Left kidney (tissue), 2 donors: ENCODE results near the gene RRM2. TPM values are rescaled to one million over a fixed set of nuclear protein-coding genes. Genes with fewer than 3 reads are reported as not detected.

Experiments used
- DNase-seq: peaks from one replicate; pipeline ENCODE4 v3.0.0-alpha.2; 2013
- polyA plus RNA-seq: library from polyadenylated mRNA; unstranded; fragments of 120-200 nt; gene quantifications from one replicate; pipeline ENCODE4 v1.2.1, GENCODE V29; 2013; ENCODE audit not compliant: insufficient read length

RRM2 gene
- polyA plus RNA-seq, 1 donor = 83.6 TPM

DNA sequence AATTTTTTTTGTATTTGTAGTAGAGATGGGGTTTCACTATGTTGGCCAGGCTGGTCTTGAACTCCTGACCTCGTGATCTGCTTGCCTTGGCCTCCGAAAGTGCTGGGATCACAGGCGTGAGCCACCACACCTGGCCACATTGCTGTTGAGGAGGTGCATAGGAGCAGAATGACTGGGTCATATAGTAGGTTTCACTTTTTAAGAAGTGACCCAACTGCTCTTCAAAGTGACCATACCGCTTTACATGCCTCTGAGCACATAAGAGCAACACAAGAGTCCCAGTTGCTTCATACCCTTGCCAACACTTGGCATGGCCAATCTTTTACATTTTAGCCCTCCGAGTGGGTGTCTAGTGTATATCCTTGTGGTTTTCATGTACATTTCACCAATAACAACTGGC is 28.9 kb downstream of the RRM2 start:
- DNase-seq = no peak

DNA sequence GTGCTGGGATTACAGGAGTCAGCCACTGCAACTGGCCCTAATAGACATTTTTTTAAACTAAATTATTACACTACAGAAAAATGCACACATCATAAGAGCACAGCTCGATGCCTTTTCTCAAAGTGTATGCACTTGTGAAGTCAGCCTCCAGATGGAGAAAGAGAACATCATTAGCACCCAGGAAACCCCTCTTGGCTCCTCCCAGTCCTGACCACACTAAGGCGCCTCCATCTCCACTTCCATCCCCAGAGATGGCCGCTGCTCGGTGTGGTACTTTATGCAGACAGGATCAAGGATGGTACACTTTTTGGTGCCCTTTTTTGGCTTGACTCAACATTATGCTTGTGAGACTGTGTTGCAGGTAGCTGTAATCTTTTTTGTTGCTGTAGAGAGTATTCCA is 34.8 kb downstream of the RRM2 start:
- no peak for DNase-seq

DNA sequence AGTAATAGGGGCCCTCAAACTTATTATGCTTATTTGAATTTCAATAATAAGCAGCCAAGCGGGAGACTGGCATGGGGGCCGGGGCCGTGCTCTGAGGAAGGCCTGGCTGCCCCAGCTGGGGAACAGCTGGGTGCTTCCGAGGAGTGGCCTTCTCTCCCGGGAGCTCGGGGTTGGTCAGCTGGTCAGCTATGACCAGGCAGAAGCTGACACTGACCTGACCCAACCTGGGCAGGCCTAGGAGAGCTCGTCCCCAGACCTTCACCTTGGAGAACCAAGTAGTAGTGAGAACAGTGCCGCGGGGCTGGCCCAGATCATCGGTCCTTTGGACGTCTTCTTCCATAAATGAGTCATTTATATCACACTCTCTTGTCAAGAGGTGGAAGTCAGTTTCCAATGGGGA is 36.1 kb downstream of the RRM2 start:
- no peak for DNase-seq

DNA sequence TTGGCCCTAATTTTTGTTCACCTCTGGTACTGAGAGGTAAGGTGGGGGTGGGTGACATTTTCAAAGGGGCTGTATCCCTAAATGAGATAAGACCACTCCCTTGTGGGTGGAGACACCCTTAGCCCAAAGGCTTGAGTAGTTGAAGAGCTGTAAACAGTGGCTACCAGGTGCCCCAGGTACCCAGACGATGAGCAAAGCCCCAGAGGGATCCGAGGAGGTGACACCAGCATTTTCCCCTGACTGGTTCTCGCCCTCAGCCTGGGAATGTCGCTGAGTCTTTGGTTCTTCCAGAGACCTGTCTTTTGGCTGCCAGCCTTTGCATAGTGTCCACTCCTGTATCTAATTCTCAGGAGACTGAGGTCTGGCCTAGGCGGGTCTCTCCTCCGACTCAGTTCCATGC is 36.5 kb downstream of the RRM2 start:
- DNase-seq = no peak

DNA sequence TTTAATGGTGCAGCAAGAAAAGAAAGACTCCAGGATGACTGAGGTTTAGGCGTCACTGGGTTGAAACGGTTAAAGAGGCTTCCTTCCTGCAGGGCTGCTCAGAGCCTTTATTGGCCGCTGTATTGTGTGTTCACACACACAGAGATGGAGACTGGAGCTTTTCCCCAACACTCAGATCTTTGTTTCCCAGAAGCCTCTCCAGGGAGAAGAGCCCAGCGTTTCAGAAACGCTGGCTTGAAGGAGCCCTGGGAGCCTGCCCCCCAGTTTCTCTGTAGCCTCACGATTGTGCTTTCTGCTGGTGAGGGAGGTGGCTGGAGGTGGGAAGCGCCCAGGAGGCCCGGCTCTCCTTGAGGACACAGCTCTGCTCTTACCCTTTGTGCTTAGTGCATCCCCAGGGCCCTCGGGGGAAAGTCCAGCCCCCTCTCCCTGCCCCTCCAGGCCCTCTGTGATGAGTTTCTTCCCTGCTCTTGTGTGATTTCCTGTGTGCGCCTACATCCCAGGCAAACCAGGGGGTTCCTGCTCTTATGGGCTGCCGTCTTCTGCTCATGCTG is 37.1 kb downstream of the RRM2 start:
- no peak for DNase-seq

DNA sequence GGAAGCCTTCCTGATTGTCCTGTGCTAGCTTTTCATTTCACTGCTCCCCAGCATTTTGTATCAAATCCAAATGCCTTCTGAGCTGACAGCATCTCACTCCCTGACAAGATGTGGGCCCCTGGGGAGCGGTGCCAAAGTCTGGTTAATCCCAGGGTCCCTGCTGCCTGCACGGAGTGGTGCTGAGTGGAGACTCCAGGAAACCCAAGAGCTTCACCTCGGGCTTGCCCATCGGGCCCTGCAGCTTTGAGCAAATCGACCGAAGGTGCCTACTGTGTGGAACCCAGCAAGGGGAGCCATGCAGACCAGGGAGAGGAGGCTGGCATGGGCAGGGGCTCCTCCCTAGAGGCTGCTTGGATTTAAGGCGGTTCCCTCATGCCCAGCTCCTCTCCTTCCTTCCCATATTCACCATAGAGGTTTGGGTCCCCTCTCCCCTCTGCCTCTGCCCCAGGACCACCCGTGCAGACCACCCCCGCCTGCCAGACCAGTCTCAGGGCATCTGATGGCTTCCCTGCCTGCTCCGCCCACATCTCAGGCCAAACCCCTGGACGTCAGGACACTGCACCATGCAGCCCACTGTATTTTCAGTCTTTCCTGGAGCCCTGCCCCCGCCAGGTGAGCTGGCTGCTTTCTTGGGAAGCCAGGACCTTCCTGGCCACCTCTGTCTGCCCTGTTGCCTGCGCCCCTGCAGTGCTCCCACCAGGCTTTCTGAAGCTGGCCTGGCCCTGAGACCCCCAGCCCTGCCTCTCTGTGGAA is 37.8 kb downstream of the RRM2 start:
- DNase-seq = no peak

DNA sequence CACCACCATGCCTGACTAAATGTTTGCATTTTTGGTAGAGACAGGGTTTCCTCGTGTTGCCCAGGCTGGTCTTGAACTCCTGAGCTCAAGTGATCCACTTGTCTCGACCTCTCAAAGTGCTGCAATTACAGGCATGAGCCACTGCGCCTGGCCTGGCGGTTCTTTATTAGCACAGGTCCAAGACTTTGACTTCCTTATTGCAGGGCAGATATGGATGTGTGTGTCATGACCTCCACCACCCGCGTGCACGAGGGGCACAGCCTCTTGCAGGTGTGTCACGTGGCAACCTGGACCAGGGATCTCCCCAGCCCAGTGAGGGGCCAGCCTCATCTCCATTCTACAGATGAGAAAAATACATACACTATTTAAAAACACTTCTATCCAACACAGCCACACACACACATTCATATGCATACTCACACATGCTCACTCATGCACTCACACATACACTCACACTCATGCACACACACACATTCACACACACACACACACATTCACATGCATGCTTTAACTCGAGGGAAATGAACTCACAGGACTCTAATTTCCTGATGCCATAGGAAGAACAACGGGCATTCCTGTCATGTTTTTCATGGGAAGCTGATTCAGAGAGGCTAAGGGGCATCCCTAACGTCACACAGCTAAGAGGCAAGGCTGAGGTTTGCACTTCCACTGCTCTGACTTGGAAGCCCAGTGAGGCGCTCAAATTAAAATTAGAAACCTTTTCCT is 38.8 kb downstream of the RRM2 start:
- no peak for DNase-seq

DNA sequence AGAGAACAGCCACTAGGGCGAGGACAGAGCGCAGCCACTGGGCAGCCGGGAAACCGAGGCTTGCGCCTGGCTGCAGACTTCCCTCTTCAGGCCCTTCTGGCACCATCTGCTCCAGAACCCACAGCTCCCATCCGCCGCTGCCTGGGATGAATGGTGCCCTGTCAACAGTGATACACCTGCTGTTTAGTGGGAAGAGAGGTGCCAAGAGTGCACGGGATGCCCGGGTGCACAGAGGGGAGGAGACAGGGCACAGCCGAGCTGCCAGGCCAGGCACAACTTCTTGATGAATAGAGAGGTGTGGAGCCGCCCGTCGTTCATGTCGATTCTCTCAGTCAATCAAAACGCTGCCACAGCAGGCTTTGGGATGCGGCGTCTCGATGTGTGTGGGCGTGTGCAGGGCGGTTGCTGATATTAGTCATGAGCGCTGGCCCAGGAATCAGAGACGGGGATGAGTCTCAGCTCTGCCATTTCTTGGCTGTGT is 39.5 kb downstream of the RRM2 start:
- DNase-seq = no peak

DNA sequence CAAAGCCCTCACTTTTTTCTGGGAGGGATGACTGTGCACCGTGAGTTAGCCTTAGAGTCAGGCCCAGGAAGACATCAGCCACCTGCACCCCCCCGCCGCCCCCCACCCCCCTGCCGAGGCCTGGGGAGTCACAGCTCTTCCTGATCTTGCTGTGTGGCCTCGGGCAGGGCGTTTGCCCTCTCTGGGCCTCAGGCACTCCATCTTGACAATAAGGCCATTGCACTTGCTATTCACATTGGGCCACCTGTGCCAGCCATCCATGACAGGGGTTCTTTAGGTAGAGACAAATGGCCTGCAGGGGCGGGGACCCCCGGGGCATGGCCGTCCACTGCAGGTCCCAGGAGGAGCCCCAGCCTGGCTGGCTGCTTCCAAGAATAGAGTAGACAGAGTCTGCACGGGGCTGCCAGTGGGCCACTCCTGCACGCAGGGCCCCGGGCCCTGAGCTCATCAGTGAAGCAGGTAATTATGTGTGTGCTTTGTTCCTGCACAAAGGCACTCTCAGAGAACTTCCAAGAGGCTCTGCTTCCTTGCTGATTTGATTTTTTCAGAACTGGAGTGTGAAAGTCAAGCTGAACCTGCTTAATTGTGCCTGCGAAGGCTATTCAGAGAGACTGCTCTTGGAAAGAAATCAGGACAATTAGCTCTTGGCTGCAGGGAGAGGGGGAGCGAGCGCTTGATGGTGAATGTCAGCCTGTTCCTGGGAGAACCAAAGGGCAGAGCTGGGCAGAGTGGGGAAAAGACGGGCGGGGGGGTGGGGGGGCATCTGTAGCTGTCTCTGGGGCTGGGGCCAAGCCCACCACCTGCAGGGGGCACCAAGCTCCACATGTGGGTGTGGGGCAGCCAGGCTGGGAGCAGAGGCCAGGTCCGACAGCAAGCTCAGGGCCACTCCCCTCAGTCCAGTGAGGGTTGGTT is 40.3 kb downstream of the RRM2 start:
- no peak for DNase-seq

DNA sequence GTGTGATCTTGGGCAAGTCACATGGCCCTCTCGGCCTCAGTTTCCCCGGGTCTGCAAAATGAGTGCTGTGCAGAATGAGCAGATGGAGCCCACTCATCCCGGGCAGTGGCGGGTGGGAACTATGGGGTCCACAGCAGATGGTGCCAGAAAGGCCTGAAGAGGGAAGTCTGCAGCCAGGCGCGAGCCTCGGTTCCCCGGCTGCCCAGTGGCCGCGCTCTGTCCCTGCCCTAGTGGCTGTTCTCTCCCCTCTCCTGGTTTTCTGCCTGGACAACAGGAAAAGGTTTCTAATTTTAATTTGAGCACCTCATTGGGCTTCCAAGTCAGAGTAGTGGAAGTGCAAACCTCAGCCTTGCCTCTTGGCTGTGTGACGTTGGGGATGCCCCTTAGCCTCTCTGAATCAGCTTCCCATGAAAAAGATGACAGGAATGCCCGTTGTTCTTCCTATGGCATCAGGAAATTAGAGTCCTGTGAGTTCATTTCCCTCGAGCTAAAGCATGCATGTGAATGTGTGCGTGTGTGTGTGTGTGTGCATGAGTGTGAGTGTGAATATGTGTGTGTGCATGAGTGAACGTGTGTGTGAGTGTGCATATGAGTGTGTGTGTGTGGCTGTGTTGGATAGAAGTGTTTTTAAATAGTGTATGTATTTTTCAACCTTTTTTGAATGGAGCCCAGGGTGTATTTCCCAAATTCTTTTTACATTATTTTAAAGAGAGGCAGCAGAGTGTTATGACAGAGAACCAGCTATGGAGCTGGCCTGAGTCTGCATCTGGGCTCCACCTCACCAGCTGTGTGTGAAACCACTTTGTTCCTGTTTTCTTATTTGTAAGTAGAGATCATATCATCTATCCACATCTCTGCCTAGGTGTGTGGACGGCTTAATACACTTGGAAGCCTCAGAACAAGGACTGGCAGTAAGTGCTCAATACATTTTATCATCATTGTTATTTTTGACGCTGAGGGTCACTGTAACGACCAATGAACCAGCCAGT is 41.3 kb downstream of the RRM2 start:
- no peak for DNase-seq

DNA sequence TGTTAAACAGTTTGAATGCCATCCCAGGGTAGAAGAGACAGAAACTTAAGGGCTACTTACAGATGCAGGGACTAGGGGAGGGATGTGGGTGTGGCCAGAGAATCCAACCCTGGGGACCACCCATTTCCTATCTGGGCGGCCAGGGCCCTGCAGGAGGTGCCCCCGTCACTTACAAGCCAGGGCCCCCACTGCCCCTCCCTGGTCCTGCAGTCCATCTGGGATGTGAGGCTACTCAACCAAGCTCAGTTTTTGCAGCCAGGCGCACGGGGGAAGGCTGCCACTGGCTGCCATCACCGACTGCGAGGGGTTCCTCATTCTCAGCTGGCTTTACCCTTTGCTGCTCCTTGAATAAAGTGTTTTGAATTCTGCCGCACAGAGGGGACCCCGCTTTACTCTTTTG is 42.1 kb downstream of the RRM2 start:
- DNase-seq = no peak

DNA sequence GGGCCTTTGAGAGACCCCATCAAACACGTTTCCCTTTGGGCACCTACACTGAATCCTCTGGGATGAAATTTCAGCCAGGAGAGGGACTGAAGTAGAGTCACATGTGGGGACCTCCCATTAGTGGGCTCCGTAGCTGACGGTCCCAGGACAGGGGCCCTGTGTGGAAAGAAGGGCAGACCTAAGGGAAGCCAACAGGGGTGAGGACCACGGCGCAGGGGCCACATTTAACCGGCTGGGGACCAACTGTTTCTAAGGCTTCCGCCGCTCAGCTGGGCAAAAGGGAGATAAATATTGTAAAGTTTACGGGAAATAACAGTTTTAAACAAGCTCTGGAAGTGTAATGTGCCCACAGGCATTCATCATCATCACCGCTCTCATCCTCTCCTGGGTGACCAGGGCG is 42.7 kb downstream of the RRM2 start:
- no peak for DNase-seq

DNA sequence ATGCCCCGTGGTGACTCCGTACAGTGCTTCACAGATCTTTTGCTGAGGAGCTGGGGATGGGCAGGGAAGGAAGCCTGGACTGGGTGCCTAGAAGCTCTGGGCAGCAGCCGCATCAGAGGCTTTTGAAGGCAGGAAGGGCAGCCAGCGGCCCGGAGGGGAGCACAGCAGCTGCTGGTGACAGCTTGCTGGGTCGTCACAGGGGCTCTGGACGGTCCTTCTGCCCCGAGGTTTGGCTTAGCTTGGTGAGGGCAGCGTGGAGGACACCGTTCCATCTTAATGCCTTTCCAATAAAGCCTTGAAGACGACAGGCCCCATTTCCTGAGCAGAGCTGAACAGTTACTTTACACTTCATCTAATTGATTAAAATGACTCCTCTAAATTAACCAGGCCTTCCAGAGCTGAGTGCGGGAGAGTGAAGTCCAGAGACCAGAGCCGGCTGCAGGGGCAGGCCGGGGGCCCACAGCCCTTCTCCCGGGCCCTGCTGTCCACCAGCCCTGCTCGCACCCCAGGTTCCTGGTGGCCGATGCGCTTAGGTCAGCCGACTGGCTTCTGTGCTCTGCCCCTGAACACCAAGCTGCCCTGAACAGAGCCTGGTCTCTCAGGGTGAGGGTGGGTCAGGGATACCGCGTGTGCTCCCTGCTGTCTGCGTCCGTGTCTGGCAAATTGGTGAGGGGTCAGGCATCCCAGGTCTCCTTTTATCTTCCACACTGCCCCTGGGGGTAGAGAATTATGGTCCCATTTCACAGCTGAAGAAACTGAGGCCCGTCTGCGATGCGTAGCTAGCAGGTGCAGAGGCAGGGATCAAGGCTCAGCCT is 43.5 kb downstream of the RRM2 start:
- no peak for DNase-seq

DNA sequence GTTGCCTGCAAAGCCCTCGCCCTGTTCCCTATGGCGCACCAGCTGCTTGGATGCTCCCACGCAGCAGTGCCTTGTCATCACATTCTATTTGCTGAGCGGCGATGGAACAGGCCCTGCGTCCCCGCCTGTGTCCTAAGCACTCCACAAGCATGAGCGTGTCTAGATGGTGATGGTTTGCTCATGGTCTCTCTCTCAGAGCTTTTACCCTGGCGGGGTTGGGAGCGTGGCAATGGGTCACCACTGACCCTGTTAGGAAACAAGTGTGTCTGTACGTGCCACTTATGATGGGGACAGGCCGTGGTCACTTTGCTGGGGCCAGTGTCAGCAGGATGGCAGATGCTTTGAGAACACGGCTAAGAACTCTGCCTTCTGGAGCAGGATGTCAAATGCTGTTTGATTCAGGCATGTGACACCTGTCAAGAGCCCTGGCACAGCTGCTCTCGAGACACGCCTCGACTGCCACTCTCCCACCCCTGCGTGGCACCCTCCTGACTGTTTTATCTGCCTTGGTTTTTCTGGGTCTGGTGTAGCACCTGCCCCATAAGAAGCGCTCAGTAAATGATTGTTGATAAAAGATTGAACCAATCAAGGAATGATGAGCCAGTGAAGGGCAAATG is 44.2 kb downstream of the RRM2 start:
- no peak for DNase-seq

DNA sequence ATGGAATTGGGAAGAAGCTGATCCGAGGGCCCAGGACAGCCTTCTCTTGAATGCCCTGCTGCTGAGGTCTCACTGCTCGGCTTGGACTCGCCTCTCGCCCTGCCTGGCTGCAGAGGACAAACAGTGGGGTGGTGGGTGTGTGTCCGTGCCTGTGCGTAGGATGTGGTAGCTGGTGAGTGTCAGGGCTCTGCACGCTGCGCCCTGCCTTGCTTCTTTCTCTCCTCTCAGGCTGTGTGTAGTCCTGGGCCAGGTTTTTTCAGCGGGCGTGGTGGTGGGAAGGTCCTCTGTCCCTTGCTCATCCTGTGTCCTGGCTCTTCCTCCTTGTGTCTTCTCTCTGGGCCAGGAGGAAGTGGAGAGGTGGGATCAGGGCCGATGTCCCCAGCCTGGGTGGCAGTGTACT is 44.8 kb downstream of the RRM2 start:
- DNase-seq = no peak

DNA sequence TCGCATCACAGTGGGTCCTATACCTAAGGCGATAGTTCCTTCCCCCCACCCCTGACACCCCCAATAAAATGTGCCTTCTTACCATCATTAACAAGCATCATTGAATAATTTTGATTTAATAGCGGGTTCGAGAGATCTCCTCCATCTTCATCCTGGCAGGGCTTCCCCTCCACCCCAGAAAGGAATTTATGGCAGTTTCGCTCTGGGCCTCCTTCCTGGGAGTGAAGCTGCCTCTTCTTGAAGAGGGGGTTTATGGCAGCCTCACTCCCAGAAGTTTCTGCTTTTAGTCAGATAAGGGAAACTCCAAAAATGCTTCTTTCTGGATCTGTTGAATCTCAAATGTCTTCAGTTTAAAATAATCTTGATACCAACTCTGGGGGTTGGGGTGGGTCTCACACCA is 45.7 kb downstream of the RRM2 start:
- no peak for DNase-seq

DNA sequence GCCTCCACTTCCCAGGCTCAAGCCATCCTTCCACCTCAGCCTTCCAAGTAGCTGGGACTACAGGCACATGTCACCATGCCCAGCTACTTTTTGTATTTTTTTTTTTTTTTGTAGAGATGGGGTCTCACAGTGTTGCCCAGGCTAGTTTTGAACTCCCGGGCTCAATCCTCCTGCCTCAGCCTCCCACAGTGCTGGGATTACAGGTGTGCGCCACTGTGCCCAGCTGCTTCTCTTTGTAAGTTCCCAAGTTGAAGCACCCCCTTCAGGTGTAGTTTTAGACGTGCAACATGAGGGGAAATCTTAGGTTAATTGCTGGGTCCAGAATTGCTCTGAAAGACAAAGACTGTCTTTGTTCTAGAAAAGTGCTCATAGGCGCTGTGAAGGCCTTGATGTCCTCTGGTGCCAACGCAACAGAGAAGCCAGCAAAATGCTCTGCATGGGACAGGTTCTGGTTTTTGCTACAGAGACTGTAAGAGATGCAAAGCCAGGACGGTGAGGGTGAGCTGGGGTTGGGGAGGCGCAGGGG is 46.6 kb downstream of the RRM2 start:
- DNase-seq = no peak

DNA sequence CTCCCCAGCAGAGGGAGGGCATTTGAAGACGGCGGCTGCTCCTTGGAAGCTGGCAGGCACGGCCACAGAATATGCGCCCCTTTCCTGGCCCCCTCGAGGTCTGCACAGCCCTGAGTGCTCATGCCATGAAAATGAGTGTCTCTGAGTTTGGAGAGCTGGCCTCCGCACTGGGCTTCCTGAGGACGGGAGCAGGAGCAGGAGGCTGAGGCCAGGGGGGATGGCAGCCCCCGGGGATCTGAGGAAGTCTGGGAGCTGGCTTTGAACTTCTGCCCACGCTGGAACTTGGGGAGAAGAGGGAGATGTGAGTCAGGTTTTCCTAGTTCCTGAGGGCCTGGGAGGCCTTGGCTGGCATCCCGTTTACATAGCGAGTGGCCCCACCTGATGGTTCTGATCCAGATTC is 47.0 kb downstream of the RRM2 start:
- DNase-seq = no peak

DNA sequence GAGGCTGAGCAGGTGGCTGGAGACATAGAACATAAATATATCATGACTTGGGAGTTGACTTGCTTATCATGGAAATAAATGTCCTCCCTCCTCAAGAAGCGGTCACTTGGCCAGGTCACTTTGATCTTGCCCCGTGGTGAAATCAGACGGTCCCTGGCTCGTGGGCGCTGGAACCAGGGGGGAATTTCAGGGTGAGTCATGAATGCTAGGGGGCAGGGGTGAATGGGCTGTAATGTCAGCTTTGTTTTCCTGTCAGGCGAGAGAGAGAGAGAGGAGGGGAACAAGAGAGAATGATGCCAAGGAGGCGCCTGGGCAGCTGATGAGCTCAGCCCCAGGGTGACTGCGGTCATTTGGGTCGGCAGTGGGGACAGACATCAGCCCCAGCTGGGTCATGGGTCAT is 47.7 kb downstream of the RRM2 start:
- no peak for DNase-seq
